SK-N-SH (cell line): ENCODE measurements around the gene SETBP1. TPM values are rescaled to one million over a fixed set of nuclear protein-coding genes. Genes with fewer than 3 reads are reported as not detected.
A peak's percentile ranks its signal among the peaks of the same experiment; 100 is the strongest.

Experiments
- CTCF ChIA-PET: fragments of 300-600, 350-600 bp; formaldehyde crosslinking; extraction: SDS; loops from one replicate; lab custom pipeline; 2021; lab: Yijun Ruan, JAX
- POLR2A ChIA-PET: fragments of 350-600 bp; sonication (Branson Sonifier 250); formaldehyde crosslinking; extraction: SDS; loops from one replicate; lab custom pipeline; 2020; ENCODE audit warnings: antibody characterized with exemption, inconsistent platforms; lab: Yijun Ruan, JAX
- DNase-seq: peaks from one replicate; pipeline ENCODE4 v3.0.0; 2012
- H2AFZ ChIP-seq: fragments of 200-600 bp; sonication (generic); 2 replicates; pipeline ENCODE4 v1.8.1; 2016; ENCODE audit warnings: antibody characterized with exemption, mild to moderate bottlenecking, low read depth
- H3F3A ChIP-seq: fragments of 200-600 bp; sonication (generic); replicated peaks from 2 replicates; pipeline ENCODE3; 2016; ENCODE audit warnings: antibody characterized with exemption, mild to moderate bottlenecking; ENCODE audit not compliant: insufficient read depth
- H3K27ac ChIP-seq, 2 experiments: fragments of 200-500 bp in 1 of 2; fragments of 200-600 bp in 1 of 2; sonication (Bioruptor generic) in 1 of 2; sonication (generic), shearing (Covaris generic) in 1 of 2; 2 replicates each; pipeline versions ENCODE4 v1.5.1 to v1.6.1; 2014 to 2016; ENCODE audit warnings: low read depth in 2 of 2, inconsistent platforms in 1 of 2, low read length in 1 of 2, mild to moderate bottlenecking in 1 of 2, mixed read lengths in 1 of 2
- H3K27me3 ChIP-seq: fragments of 200-600 bp; sonication (generic), shearing (Covaris generic); 2 replicates; pipeline ENCODE4 v1.6.1; 2016; ENCODE audit warnings: mixed run types; ENCODE audit not compliant: insufficient read depth
- H3K36me3 ChIP-seq, 2 experiments: fragments of 200-500 bp in 1 of 2; fragments of 200-600 bp in 1 of 2; sonication (Bioruptor generic) in 1 of 2; sonication (generic) in 1 of 2; replicated peaks in 1 of 2; 2 replicates each; pipeline versions ENCODE3 to v1.5.1; 2014 to 2016; ENCODE audit warnings: low read length in 1 of 2, mild to moderate bottlenecking in 1 of 2; ENCODE audit not compliant: insufficient read depth in 2 of 2, control insufficient read depth in 1 of 2
- H3K4me1 ChIP-seq, 2 experiments: fragments of 200-500 bp in 1 of 2; fragments of 200-600 bp in 1 of 2; sonication (Bioruptor generic) in 1 of 2; sonication (generic), shearing (Covaris generic) in 1 of 2; 2 replicates each; pipeline versions ENCODE4 v1.5.1 to v1.6.1; 2014 to 2016; ENCODE audit warnings: low read depth in 1 of 2, low read length in 1 of 2, mixed run types in 1 of 2; ENCODE audit not compliant: insufficient read depth in 2 of 2, control insufficient read depth in 1 of 2
- H3K4me2 ChIP-seq: fragments of 200-600 bp; sonication (generic), shearing (Covaris generic); 2 replicates; pipeline ENCODE4 v1.6.1; 2017; ENCODE audit warnings: mixed run types
- H3K4me3 ChIP-seq, 2 experiments: fragments of 200-500 bp in 1 of 2; fragments of 200-600 bp in 1 of 2; sonication (Bioruptor generic) in 1 of 2; sonication (generic), shearing (Covaris generic) in 1 of 2; 2 replicates each; pipeline versions ENCODE4 v1.5.1 to v1.8.1; 2014 to 2016; ENCODE audit warnings: low read depth in 2 of 2, inconsistent platforms in 1 of 2, low read length in 1 of 2, mild to moderate bottlenecking in 1 of 2, mixed read lengths in 1 of 2, moderate library complexity in 1 of 2
- H3K79me2 ChIP-seq: fragments of 200-600 bp; sonication (generic); 2 replicates; pipeline ENCODE4 v1.8.1; 2017; ENCODE audit warnings: mild to moderate bottlenecking; ENCODE audit not compliant: insufficient read depth
- H3K9ac ChIP-seq: fragments of 200-600 bp; sonication (generic); 2 replicates; pipeline ENCODE4 v1.6.1; 2017; ENCODE audit warnings: mixed run types
- H3K9me2 ChIP-seq: fragments of 200-600 bp; sonication (generic); 2 replicates; pipeline ENCODE4 v1.6.1; 2017; ENCODE audit warnings: mixed run types
- H3K9me3 ChIP-seq: fragments of 200-600 bp; sonication (generic); 2 replicates; pipeline ENCODE4 v1.6.1; 2017; ENCODE audit warnings: mixed run types, mild to moderate bottlenecking, moderate library complexity
- H4K20me1 ChIP-seq: fragments of 200-600 bp; sonication (generic); 2 replicates; pipeline ENCODE4 v1.6.1; 2017; ENCODE audit warnings: mild to moderate bottlenecking, mixed run types; ENCODE audit not compliant: insufficient read depth
- CHD2 ChIP-seq: fragments of 150-350 bp; IDR thresholded peaks from 2 replicates; pipeline ENCODE4 v1.6.1; 2018; ENCODE audit warnings: low read length; ENCODE audit not compliant: partially characterized antibody
- CTCF ChIP-seq: fragments of 200-600 bp; sonication (generic); IDR thresholded peaks from 2 replicates; pipeline ENCODE4 v1.6.1; 2017; ENCODE audit warnings: antibody characterized with exemption, mild to moderate bottlenecking, moderate library complexity
- EP300 ChIP-seq, 2 experiments: IDR thresholded peaks; 2 replicates each; pipeline versions ENCODE4 v1.4.0 to v1.6.1; 2012; ENCODE audit warnings: borderline replicate concordance in 1 of 2, low read depth in 1 of 2, low read length in 1 of 2
- FOSL2 ChIP-seq: IDR thresholded peaks from 2 replicates; pipeline ENCODE4 v1.4.0; 2012; ENCODE audit warnings: low read depth, mild to moderate bottlenecking, moderate library complexity, borderline replicate concordance
- FOXJ3 ChIP-seq: sonication (generic); formaldehyde crosslinking; IDR thresholded peaks from 2 replicates; pipeline ENCODE4 v1.5.1; 2020; ENCODE audit warnings: mild to moderate bottlenecking, missing genetic modification reagents
- FOXM1 ChIP-seq: IDR thresholded peaks from 2 replicates; pipeline ENCODE4 v1.4.0; 2012; ENCODE audit warnings: low read depth, mild to moderate bottlenecking
- MEF2A ChIP-seq: IDR thresholded peaks from 2 replicates; pipeline ENCODE4 v1.4.0; 2012; ENCODE audit warnings: low read depth, borderline replicate concordance
- NRF1 ChIP-seq: IDR thresholded peaks from 2 replicates; pipeline ENCODE4 v1.6.1; 2012; ENCODE audit warnings: low read depth, mild to moderate bottlenecking, low read length
- RCOR1 ChIP-seq: fragments of 150-350 bp; IDR thresholded peaks from 2 replicates; pipeline ENCODE4 v1.6.1; 2017; ENCODE audit warnings: antibody characterized with exemption, low read length
- REST ChIP-seq: IDR thresholded peaks from 2 replicates; pipeline ENCODE4 v1.6.1; 2012; ENCODE audit warnings: mild to moderate bottlenecking, low read depth, low read length, moderate library complexity
- RFX5 ChIP-seq: IDR thresholded peaks from 2 replicates; pipeline ENCODE4 v1.6.1; 2012; ENCODE audit warnings: mild to moderate bottlenecking, improper control_type of control experiment, low read length
- SIN3A ChIP-seq: IDR thresholded peaks from 2 replicates; pipeline ENCODE4 v1.6.1; 2012; ENCODE audit warnings: low read depth, mild to moderate bottlenecking, low read length, moderate library complexity, borderline replicate concordance
- SMC3 ChIP-seq: IDR thresholded peaks from 2 replicates; pipeline ENCODE4 v1.6.1; 2012; ENCODE audit warnings: low read depth, low read length, improper control_type of control experiment
- TAF1 ChIP-seq: IDR thresholded peaks from 2 replicates; pipeline ENCODE4 v1.6.1; 2012; ENCODE audit warnings: low read depth, mild to moderate bottlenecking, low read length, moderate library complexity, borderline replicate concordance
- USF2 ChIP-seq: fragments of 150-350 bp; IDR thresholded peaks from 2 replicates; pipeline ENCODE4 v1.6.1; 2017; ENCODE audit warnings: antibody characterized with exemption, low read length, low read depth, borderline replicate concordance
- YY1 ChIP-seq: IDR thresholded peaks from 2 replicates; pipeline ENCODE4 v1.4.0; 2012; ENCODE audit warnings: low read depth, mild to moderate bottlenecking
- WGBS: methylation state at CpG from one replicate; pipeline ENCODE4 v1.1.6; 2017; ENCODE audit warnings: low lambda C conversion rate; 5-methylcytosine and 5-hydroxymethylcytosine counted together
- polyA plus RNA-seq, 3 experiments: library from polyadenylated mRNA; depleted of rRNA; stranded (reverse); fragments of >200 nt; gene quantifications; 2 replicates each; pipeline ENCODE4 v1.2.3, GENCODE V29; 2012

Gene SETBP1
- polyA plus RNA-seq, 1 of the 3 experiments (the other 2 are of a cell fraction), result 3.0 TPM

GRCh38 chr18:44740000-44740399, 59.3 kb downstream of the SETBP1 start:
- DNase-seq, result no peak
- POLR2A ChIA-PET, result no interaction called here

GRCh38 chr18:44741085-44741484, 60.4 kb downstream of the SETBP1 start:
- POLR2A ChIA-PET, result no interaction called here
- Histone ChIP-seq H2AFZ (no peak overlapping the region), H3K27me3 (no peaks in the 10 kb centered on the region), H3K4me3 (no peak overlapping the region), H3K4me2 (no peak overlapping the region), H3K9me3 (no peaks in the 10 kb centered on the region), H3K9ac (no peak overlapping the region), H4K20me1 (no peaks in the 10 kb centered on the region), H3K9me2 (no peaks in the 10 kb centered on the region), H3K4me1 (peaks cover 9 to 47% of the 10 kb centered on the region in 2 experiments; a peak in 3 of 4 replicates), H3K79me2 (no peaks in the 10 kb centered on the region), H3F3A (no peaks in the 10 kb centered on the region), H3K36me3 (no peaks in the 10 kb centered on the region), H3K27ac (peak overlapping the region in 1 of 2 experiments; percentile 25; a peak in 1 of 4 replicates)
- 94% methylated on average over 2 of the region's 2 CpGs for WGBS
- DNase-seq, result no peak
- CTCF ChIA-PET, result no interaction called here
- TF ChIP-seq USF2 (no peak), REST (no peak), NRF1 (no peak), YY1 (no peak), FOSL2 (no peak), RCOR1 (no peak), RFX5 (no peak), SMC3 (no peak), CHD2 (no peak), TAF1 (no peak)

More at GRCh38 chr18:44740000-44740399, 59.3 kb downstream of the SETBP1 start:
- 100% methylated on average over 5 of the region's 5 CpGs for WGBS
- no peak overlapping the region for H3K4me2 ChIP-seq
- H3K36me3 ChIP-seq, result no peaks in the 10 kb centered on the region
- H3K27me3 ChIP-seq, result no peaks in the 10 kb centered on the region
- no peaks in the 10 kb centered on the region for H3K79me2 ChIP-seq
- no peak for TF ChIP-seq EP300 (IDR thresholded peaks at IDR 0.05; ENCODE audit: borderline replicate concordance in 1 of 2, low read depth in 1 of 2, low read length in 1 of 2)
- no peak for TF ChIP-seq USF2
- TF ChIP-seq CTCF, result no peak
- no peak for TF ChIP-seq RCOR1
- no peak for TF ChIP-seq CHD2
- TF ChIP-seq FOXM1, result no peak
- TF ChIP-seq FOXJ3 (CRISPR knock-in tag), result no peak
- TF ChIP-seq MEF2A, result no peak
- no peak for TF ChIP-seq SIN3A
- no peaks in the 10 kb centered on the region for H3K9me3 ChIP-seq
- no peak overlapping the region for H3K9ac ChIP-seq
- H3F3A ChIP-seq, result no peaks in the 10 kb centered on the region
- no peak overlapping the region for H3K4me3 ChIP-seq
- H2AFZ ChIP-seq, result no peak overlapping the region
- H3K27ac ChIP-seq, result no peak overlapping the region
- H4K20me1 ChIP-seq, result no peaks in the 10 kb centered on the region
- H3K9me2 ChIP-seq, result no peaks in the 10 kb centered on the region
- CTCF ChIA-PET, result no interaction called here
- peaks cover 9 to 47% of the 10 kb centered on the region in 2 experiments; a peak in 3 of 4 replicates for H3K4me1 ChIP-seq
